NB4 (cell line): Measurements from ENCODE around the gene CDK15.

ENCODE experiments used
- CTCF ChIP-seq: IDR thresholded peaks from one replicate; pipeline ENCODE4 v1.5.1; 2012; ENCODE audit warnings: low read depth, low read length
- MAX ChIP-seq: IDR thresholded peaks from 2 replicates; pipeline ENCODE4 v1.6.1; 2011; ENCODE audit warnings: low read depth, low read length
- MYC ChIP-seq: IDR thresholded peaks from 2 replicates; pipeline ENCODE4 v1.6.1; 2011; ENCODE audit warnings: low read depth, low read length
- POLR2A ChIP-seq: IDR thresholded peaks from 2 replicates; pipeline ENCODE4 v1.6.1; 2011; ENCODE audit warnings: mild to moderate bottlenecking; ENCODE audit not compliant: insufficient read length; ENCODE audit errors: extremely low read depth

GRCh38 chr2:201930831-201931230, 124.5 kb downstream of the CDK15 start:
- TF ChIP-seq MYC: no peak
- TF ChIP-seq POLR2A: no peak
- no peak for TF ChIP-seq CTCF
- TF ChIP-seq MAX: no peak
